ENCODE results near the gene STAG1. TPM values are rescaled to one million over a fixed set of nuclear protein-coding genes. Genes with fewer than 3 reads are reported as not detected.

The STAG1 gene
- polyA plus RNA-seq, 1 donor from 2014 or later: 30.8 TPM

- H3K4me2 ChIP-seq (ENCODE audit: low read length): no peak overlapping the region
- no peak overlapping the region for H3K9ac ChIP-seq (ENCODE audit: low read length)
- no peak overlapping the region for H3K4me3 ChIP-seq (ENCODE audit: low read length)
- H3K79me2 ChIP-seq (replicated peaks; ENCODE audit: insufficient read depth, low read length): no peaks in the 10 kb centered on the region
- TF ChIP-seq RAD21 (conservative IDR thresholded peaks at IDR 0.05) (no peak), CTCF (IDR thresholded peaks at IDR 0.05; ENCODE audit: poor library complexity, severe bottlenecking) (no peak), MXI1 (conservative IDR thresholded peaks at IDR 0.05; ENCODE audit: poor library complexity, severe bottlenecking) (no peak), EP300 (conservative IDR thresholded peaks at IDR 0.05; ENCODE audit: poor library complexity, severe bottlenecking) (no peak), POLR2AphosphoS5 (IDR thresholded peaks at IDR 0.05) (no peak), EZH2 (IDR thresholded peaks at IDR 0.05; ENCODE audit: borderline replicate concordance, insufficient read depth, low read length, poor library complexity, severe bottlenecking) (no peak), TAF1 (IDR thresholded peaks at IDR 0.05; ENCODE audit: low read depth) (no peak), SMC3 (conservative IDR thresholded peaks at IDR 0.05; ENCODE audit: poor library complexity) (no peak), REST (IDR thresholded peaks at IDR 0.05; ENCODE audit: borderline replicate concordance) (no peak)
- H3K36me3 ChIP-seq (ENCODE audit: insufficient read depth, low read length): no peaks in the 10 kb centered on the region
- no peak overlapping the region for H2AFZ ChIP-seq (ENCODE audit: low read depth, low read length)
- H3K27ac ChIP-seq (ENCODE audit: low read length): no peak overlapping the region
- no peaks in the 10 kb centered on the region for H3K9me3 ChIP-seq (ENCODE audit: low read length)
- H4K20me1 ChIP-seq (ENCODE audit: insufficient read depth): no peaks in the 10 kb centered on the region
- no peaks in the 10 kb centered on the region for H3K27me3 ChIP-seq (ENCODE audit: insufficient read depth, low read depth, low read length)
- H3F3A ChIP-seq (ENCODE audit: insufficient read depth, low read length, poor library complexity, severe bottlenecking): no peaks in the 10 kb centered on the region
- H3K9me2 ChIP-seq (ENCODE audit: insufficient read depth, low read length): no peaks in the 10 kb centered on the region
Observed at GRCh38 chr3:136490646-136491405, 261.4 kb downstream of the STAG1 start.

DNA sequence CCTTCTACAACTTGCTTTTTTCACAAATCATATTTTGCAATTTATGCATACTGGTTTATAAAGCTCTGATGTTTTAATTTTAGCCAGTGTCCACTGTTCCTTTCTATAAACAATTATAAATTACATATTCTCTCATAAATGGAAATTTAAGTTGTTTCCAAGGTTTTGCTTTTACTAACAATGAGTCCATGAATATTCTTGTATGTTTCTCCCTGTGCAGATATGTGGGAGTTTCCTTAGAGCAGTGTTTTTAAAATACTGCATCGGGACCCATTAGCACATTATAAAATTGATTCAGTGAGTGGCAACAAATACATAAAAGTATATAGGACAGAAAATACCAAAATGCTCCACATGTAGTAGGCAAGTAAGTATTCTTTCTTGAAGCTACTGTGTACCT lies 266.4 kb downstream of the STAG1 start:
- Histone ChIP-seq H3K79me2 (replicated peaks; ENCODE audit: insufficient read depth, low read length) (no peaks in the 10 kb centered on the region), H3K27me3 (ENCODE audit: insufficient read depth, low read depth, low read length) (no peaks in the 10 kb centered on the region), H4K20me1 (ENCODE audit: insufficient read depth) (no peaks in the 10 kb centered on the region), H3K27ac (ENCODE audit: low read length) (no peak overlapping the region), H3F3A (ENCODE audit: insufficient read depth, low read length, poor library complexity, severe bottlenecking) (no peaks in the 10 kb centered on the region), H3K4me2 (ENCODE audit: low read length) (no peak overlapping the region), H3K4me3 (ENCODE audit: low read length) (no peak overlapping the region), H3K36me3 (ENCODE audit: insufficient read depth, low read length) (no peaks in the 10 kb centered on the region), H2AFZ (ENCODE audit: low read depth, low read length) (no peak overlapping the region), H3K9me2 (ENCODE audit: insufficient read depth, low read length) (no peaks in the 10 kb centered on the region), H3K9ac (ENCODE audit: low read length) (no peak overlapping the region), H3K9me3 (ENCODE audit: low read length) (no peaks in the 10 kb centered on the region)
- TF ChIP-seq RAD21 (conservative IDR thresholded peaks at IDR 0.05): no peak
- TF ChIP-seq CTCF (IDR thresholded peaks at IDR 0.05; ENCODE audit: poor library complexity, severe bottlenecking): no peak
- TF ChIP-seq REST (IDR thresholded peaks at IDR 0.05; ENCODE audit: borderline replicate concordance): no peak
- no peak for TF ChIP-seq SMC3 (conservative IDR thresholded peaks at IDR 0.05; ENCODE audit: poor library complexity)
- no peak for TF ChIP-seq EZH2 (IDR thresholded peaks at IDR 0.05; ENCODE audit: borderline replicate concordance, insufficient read depth, low read length, poor library complexity, severe bottlenecking)
- TF ChIP-seq MXI1 (conservative IDR thresholded peaks at IDR 0.05; ENCODE audit: poor library complexity, severe bottlenecking): no peak
- no peak for TF ChIP-seq POLR2AphosphoS5 (IDR thresholded peaks at IDR 0.05)
- TF ChIP-seq TAF1 (IDR thresholded peaks at IDR 0.05; ENCODE audit: low read depth): no peak
- no peak for TF ChIP-seq EP300 (conservative IDR thresholded peaks at IDR 0.05; ENCODE audit: poor library complexity, severe bottlenecking)

Measured in neural cell (in vitro differentiated cells).